GM21360 (cell line): ENCODE measurements around the gene DTWD1.
"Not testable (repeated sequence)": the region's sequence is repeated elsewhere in the genome, so short reads cannot be mapped to it uniquely, and the experiment has no call there.

Experiments
- ATAC-seq: cut with Tn5 transposase; IDR thresholded peaks from one replicate; pipeline ENCODE4 v1.9.1; 2021; ENCODE audit warnings: mild to moderate bottlenecking, moderate library complexity; ENCODE audit not compliant: unreplicated experiment

DTWD1 gene

GRCh38 chr15:49620658-49621368 is at the start of gene DTWD1, which contains the start of gene FAM227B:
DTWD1 (plus strand) TSS chr15:49621048; CDS start chr15:49625168, 4,120 bp downstream.
FAM227B (minus strand) TSS chr15:49620818; CDS start chr15:49615171, 5,647 bp downstream.
- ATAC-seq = peak; percentile 96

- ATAC-seq = no peak
Observed at GRCh38 chr15:49573421-49573820, 47.4 kb upstream of the DTWD1 start.

GRCh38 chr15:49589030-49589429 is 31.8 kb upstream of the DTWD1 start:
- ATAC-seq = peak; percentile 77

- ATAC-seq = not testable (repeated sequence)
Observed at GRCh38 chr15:49592829-49593316, 28.0 kb upstream of the DTWD1 start.

GRCh38 chr15:49604625-49605409 is 16.0 kb upstream of the DTWD1 start:
- ATAC-seq = no peak

GRCh38 chr15:49605588-49605987 is 15.3 kb upstream of the DTWD1 start:
- no peak for ATAC-seq

GRCh38 chr15:49606594-49606993 is 14.3 kb upstream of the DTWD1 start:
- ATAC-seq = no peak

- ATAC-seq = no peak
Observed at GRCh38 chr15:49610157-49610918, 10.5 kb upstream of the DTWD1 start.

GRCh38 chr15:49612240-49612639 is 8.6 kb upstream of the DTWD1 start:
- ATAC-seq = not testable (repeated sequence)

- no peak for ATAC-seq
Observed at GRCh38 chr15:49619226-49619625, 1.6 kb upstream of the DTWD1 start.

GRCh38 chr15:49620199-49620598 is 649 bp upstream of the DTWD1 start:
- peak; percentile 1 for ATAC-seq

GRCh38 chr15:49621401-49621811 is 558 bp downstream of the DTWD1 start:
- ATAC-seq = no peak

- no peak for ATAC-seq
Observed at GRCh38 chr15:49621887-49622286, 1.0 kb downstream of the DTWD1 start.

GRCh38 chr15:49622561-49622960 is 1.7 kb downstream of the DTWD1 start:
- no peak for ATAC-seq

- ATAC-seq = no peak
Observed at GRCh38 chr15:49624056-49624455, 3.2 kb downstream of the DTWD1 start.

GRCh38 chr15:49625460-49626036 is 4.7 kb downstream of the DTWD1 start:
- no peak for ATAC-seq

GRCh38 chr15:49627407-49627877 is 6.6 kb downstream of the DTWD1 start:
- no peak for ATAC-seq

- ATAC-seq = no peak
Observed at GRCh38 chr15:49628379-49628778, 7.5 kb downstream of the DTWD1 start.

- ATAC-seq = no peak
Observed at GRCh38 chr15:49637857-49638256, 17.0 kb downstream of the DTWD1 start.

- no peak for ATAC-seq
Observed at GRCh38 chr15:49644364-49644794, 23.5 kb downstream of the DTWD1 start.

- ATAC-seq = no peak
Observed at GRCh38 chr15:49645277-49645676, 24.4 kb downstream of the DTWD1 start.
